Stimulated activated naive CD8-positive, alpha-beta T cell treated with anti-CD3 and anti-CD28 coated beads, Interleukin-15, amount 100 ng/mL, for 72 hours (primary cell): Measurements from ENCODE around the gene STXBP2.
"Not testable (repeated sequence)": the region's sequence is repeated elsewhere in the genome, so short reads cannot be mapped to it uniquely, and the experiment has no call there.

Source experiments
- ATAC-seq: fragments of 150-1000 bp; cut with Tn5 transposase; 2 replicates; pipeline ENCODE4 v1.10.0; 2021; ENCODE audit warnings: mild to moderate bottlenecking, moderate library complexity
- DNase-seq, 2 donors: peaks; one replicate each; pipeline ENCODE4 v3.0.0; 2021 to 2022
- H3K27ac Mint-ChIP-seq, 2 donors: one replicate each; pipeline ENCODE4 v1.8.0; 2022; ENCODE audit warnings: mild to moderate bottlenecking in 2 of 2, mixed read lengths in 2 of 2, moderate library complexity in 2 of 2
- H3K27me3 Mint-ChIP-seq: one replicate; pipeline ENCODE4 v1.8.0; 2022; ENCODE audit warnings: mixed read lengths
- H3K4me1 Mint-ChIP-seq: one replicate; pipeline ENCODE4 v1.8.0; 2022; ENCODE audit warnings: mild to moderate bottlenecking, mixed read lengths
- H3K4me3 Mint-ChIP-seq, 2 donors: one replicate each; pipeline ENCODE4 v1.8.0; 2022; ENCODE audit warnings: mild to moderate bottlenecking in 2 of 2, mixed read lengths in 2 of 2, moderate library complexity in 1 of 2
- H3K9me3 Mint-ChIP-seq, 2 donors: one replicate each; pipeline ENCODE4 v1.8.0; 2022; ENCODE audit warnings: mixed read lengths in 2 of 2

STXBP2 gene

GRCh38 chr19:7639863-7640348, 3.0 kb downstream of the STXBP2 start:
- DNase-seq, result no peak
- peaks cover 57% of the 10 kb centered on the region for H3K4me1 Mint-ChIP-seq
- ATAC-seq, result no peak
- H3K27ac Mint-ChIP-seq, result no peak overlapping the region
- H3K9me3 Mint-ChIP-seq, result peaks cover 6 to 9% of the 10 kb centered on the region in 2 donors
- no peaks in the 10 kb centered on the region for H3K27me3 Mint-ChIP-seq
- H3K4me3 Mint-ChIP-seq, result no peak overlapping the region

- ATAC-seq (no peak), DNase-seq (no peak)
- no peaks in the 10 kb centered on the region for H3K27me3 Mint-ChIP-seq
- H3K27ac Mint-ChIP-seq, result no peak overlapping the region
- no peak overlapping the region for H3K4me3 Mint-ChIP-seq
- peaks cover 6 to 9% of the 10 kb centered on the region in 2 donors for H3K9me3 Mint-ChIP-seq
- peaks cover 48% of the 10 kb centered on the region for H3K4me1 Mint-ChIP-seq
These were observed 3.9 kb downstream of the STXBP2 start for GRCh38 chr19:7640803-7641202.

DNA sequence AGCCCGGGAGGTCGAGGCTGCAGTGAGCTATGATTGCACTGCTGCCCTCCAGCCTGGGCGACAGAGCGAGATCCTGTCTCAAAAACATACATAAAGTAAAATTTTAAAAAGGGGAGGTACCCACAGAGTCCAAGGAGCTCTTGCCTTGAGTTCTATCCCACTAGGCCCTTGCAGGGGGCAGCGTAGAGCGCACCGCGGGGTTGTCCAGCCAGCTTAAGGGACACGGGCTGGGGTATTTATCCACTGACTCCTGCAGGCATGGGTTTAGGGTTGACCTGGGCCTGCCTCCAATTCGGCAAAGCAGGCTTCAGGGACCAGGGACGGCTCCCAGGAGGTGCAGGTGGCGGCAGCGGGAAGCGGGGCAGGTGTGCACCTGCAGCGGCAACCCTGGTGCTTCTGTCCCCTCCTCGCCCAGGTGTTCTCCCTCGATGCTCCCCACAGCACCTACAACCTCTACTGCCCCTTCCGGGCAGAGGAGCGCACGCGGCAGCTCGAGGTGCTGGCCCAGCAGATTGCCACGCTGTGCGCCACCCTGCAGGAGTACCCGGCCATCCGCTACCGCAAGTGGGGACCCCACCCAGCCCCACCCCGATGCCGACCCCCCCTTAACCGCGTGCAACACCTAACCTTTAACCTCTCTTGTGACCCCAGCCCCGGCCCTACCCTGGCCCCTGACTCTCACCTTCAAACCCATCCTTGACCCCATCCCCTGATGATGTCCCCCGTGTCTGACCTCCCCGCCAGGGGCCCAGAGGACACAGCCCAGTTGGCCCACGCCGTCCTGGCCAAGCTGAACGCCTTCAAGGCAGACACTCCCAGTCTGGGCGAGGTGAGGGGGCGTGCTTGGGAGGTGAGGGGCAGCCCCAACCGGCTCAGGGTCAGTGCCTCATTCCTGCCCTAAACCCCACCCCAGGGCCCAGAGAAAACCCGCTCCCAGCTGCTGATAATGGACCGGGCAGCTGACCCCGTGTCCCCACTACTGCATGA, 4.7 kb downstream of the STXBP2 start:
- Mint-ChIP-seq H3K27me3 (no peaks in the 10 kb centered on the region), H3K4me1 (peaks cover 40% of the 10 kb centered on the region), H3K9me3 (peaks cover 6 to 9% of the 10 kb centered on the region in 2 donors), H3K4me3 (no peak overlapping the region), H3K27ac (no peak overlapping the region)
- no peak for ATAC-seq
- no peak for DNase-seq

DNA sequence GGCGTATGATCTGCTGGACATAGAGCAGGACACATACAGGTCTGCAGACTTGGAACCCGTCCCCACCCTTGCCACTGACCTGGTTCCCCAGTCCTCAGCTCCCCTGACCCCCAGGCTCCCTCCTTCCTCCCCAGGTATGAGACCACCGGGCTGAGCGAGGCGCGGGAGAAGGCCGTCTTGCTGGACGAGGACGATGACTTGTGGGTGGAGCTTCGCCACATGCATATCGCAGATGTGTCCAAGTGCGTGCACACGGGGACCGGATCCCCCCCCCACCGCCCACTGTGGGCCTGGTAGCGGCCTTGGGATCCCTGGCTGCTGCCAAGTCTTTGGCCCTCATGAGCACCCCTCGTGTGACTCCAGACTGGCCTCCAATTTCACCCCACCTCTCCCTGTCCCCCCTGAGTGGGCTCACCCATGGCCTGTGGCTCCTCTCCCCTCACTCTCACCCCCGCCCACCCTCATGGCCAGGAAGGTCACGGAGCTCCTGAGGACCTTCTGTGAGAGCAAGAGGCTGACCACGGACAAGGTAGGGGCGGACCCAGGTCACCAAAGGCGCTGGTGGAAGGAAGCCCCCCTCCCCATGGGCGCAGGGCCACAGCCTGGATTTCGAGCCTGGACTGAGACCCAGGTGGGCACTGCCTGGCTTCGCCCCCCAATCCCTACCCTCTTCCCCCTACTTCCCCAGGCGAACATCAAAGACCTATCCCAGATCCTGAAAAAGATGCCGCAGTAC, 5.6 kb downstream of the STXBP2 start:
- no peak for DNase-seq
- H3K4me1 Mint-ChIP-seq, result peaks cover 35% of the 10 kb centered on the region
- no peak overlapping the region for H3K4me3 Mint-ChIP-seq
- peaks cover 6 to 9% of the 10 kb centered on the region in 2 donors for H3K9me3 Mint-ChIP-seq
- no peaks in the 10 kb centered on the region for H3K27me3 Mint-ChIP-seq
- peak overlapping the region in 1 of 2 donors; percentile 59 for H3K27ac Mint-ChIP-seq
- no peak for ATAC-seq

DNA sequence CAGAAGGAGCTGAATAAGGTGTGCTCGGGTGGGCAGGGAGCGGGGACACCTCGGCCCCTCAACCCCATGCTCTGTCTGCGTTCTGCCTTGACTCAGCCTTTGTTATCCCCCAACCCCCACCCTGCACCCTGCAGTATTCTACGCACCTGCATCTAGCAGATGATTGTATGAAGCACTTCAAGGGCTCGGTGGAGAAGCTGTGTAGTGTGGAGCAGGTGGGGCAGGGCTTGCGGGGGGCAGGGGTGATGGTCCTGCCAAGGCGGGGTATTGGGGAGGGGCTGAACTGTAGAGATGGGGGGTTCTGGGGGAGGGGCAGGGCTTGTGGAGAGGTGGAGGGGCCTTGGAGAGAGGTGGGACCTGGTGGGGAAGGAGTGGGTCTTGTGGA, 6.1 kb downstream of the STXBP2 start:
- ATAC-seq (no peak), DNase-seq (no peak)
- Mint-ChIP-seq H3K4me1 (peaks cover 29% of the 10 kb centered on the region), H3K4me3 (no peak overlapping the region), H3K27me3 (no peaks in the 10 kb centered on the region), H3K27ac (no peak overlapping the region), H3K9me3 (peaks cover 6 to 9% of the 10 kb centered on the region in 2 donors)

- H3K9me3 Mint-ChIP-seq, H3K27me3 Mint-ChIP-seq, H3K27ac Mint-ChIP-seq, DNase-seq, H3K4me3 Mint-ChIP-seq, ATAC-seq: not testable (repeated sequence)
- H3K4me1 Mint-ChIP-seq, result peaks cover 21% of the 10 kb centered on the region
These were observed 7.0 kb downstream of the STXBP2 start for GRCh38 chr19:7643629-7644549.

GRCh38 chr19:7644550-7644877, 7.6 kb downstream of the STXBP2 start:
- H3K4me1 Mint-ChIP-seq, result peaks cover 14% of the 10 kb centered on the region
- DNase-seq (no peak), ATAC-seq (no peak)
- H3K27me3 Mint-ChIP-seq, result no peaks in the 10 kb centered on the region
- H3K27ac Mint-ChIP-seq, result no peak overlapping the region
- peaks cover 6 to 9% of the 10 kb centered on the region in 2 donors for H3K9me3 Mint-ChIP-seq
- no peak overlapping the region for H3K4me3 Mint-ChIP-seq

- Mint-ChIP-seq H3K4me3 (no peak overlapping the region), H3K4me1 (peaks cover 8% of the 10 kb centered on the region), H3K9me3 (peaks cover under 1 to 3% of the 10 kb centered on the region in 2 donors), H3K27ac (no peak overlapping the region), H3K27me3 (no peaks in the 10 kb centered on the region)
- ATAC-seq, result no peak
- no peak for DNase-seq
These were observed 8.3 kb downstream of the STXBP2 start for GRCh38 chr19:7645163-7645562.

GRCh38 chr19:7645656-7646425, 8.9 kb downstream of the STXBP2 start:
- H3K9me3 Mint-ChIP-seq, result no peaks in the 10 kb centered on the region
- ATAC-seq, result peak; percentile 24
- H3K27me3 Mint-ChIP-seq, result no peaks in the 10 kb centered on the region
- H3K27ac Mint-ChIP-seq, result peak overlapping the region in 1 of 2 donors; percentile 17
- no peak for DNase-seq
- peaks cover 6% of the 10 kb centered on the region for H3K4me1 Mint-ChIP-seq
- H3K4me3 Mint-ChIP-seq, result no peak overlapping the region

- DNase-seq (no peak), ATAC-seq (no peak)
- H3K4me1 Mint-ChIP-seq, result peaks cover 6% of the 10 kb centered on the region
- H3K4me3 Mint-ChIP-seq, result no peak overlapping the region
- H3K27me3 Mint-ChIP-seq, result no peaks in the 10 kb centered on the region
- H3K27ac Mint-ChIP-seq, result no peak overlapping the region
- no peaks in the 10 kb centered on the region for H3K9me3 Mint-ChIP-seq
These were observed 9.5 kb downstream of the STXBP2 start for GRCh38 chr19:7646426-7646700.

DNA sequence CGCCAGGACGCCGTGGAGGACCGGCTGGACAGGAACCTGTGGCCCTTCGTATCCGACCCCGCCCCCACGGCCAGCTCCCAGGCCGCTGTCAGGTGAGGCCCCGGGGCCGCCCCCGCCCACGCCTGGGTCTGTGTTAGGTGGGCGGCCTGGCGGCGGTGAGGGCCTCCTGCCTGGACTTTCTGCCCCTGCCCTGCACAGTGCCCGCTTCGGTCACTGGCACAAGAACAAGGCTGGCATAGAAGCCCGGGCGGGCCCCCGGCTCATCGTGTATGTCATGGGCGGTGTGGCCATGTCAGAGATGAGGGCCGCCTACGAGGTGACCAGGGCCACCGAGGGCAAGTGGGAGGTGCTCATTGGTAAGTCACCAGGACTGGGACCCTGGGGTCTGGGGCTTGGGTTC, 10.2 kb downstream of the STXBP2 start:
- no peaks in the 10 kb centered on the region for H3K27me3 Mint-ChIP-seq
- no peak overlapping the region for H3K4me3 Mint-ChIP-seq
- no peaks in the 10 kb centered on the region for H3K9me3 Mint-ChIP-seq
- DNase-seq (no peak), ATAC-seq (no peak)
- no peak overlapping the region for H3K27ac Mint-ChIP-seq
- H3K4me1 Mint-ChIP-seq, result peaks cover 8% of the 10 kb centered on the region

DNA sequence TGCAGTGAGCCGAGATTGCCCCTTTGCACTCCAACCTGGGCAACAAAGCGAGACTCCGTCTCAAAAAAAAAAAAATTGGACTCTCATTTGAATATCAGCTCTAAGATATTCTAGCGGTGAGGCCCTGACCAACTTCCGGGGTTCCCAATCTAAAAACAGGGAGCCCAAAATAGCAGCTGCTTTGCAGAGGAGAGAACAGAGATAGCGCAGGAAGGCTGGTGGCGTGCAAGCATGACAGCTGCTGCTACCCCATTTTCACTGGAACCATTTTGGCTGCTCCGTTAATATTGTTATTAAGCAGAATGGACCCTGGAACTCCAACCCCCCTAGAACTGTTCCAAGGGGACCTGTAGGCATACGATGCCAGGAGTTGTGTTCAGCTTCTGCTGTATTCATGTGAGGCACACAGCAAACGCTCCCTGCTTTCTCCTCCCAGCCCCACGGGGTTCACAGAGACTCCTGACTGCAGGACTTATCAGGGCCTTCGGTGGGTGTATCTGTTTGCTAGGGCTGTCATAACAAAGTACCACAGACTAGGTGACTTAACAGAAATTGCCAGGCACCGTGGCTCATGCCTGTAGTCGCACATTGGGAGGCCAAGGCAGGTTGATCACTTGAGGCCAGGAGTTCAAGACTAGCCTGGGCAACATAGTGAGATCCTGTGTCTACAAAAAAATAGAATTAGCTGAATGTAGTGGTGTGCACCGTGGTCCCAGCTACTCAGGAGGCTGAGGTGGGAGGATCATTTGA, 11.5 kb downstream of the STXBP2 start:
- Mint-ChIP-seq H3K4me3 (no peak overlapping the region), H3K27ac (no peak overlapping the region), H3K4me1 (peaks cover 15% of the 10 kb centered on the region), H3K9me3 (no peaks in the 10 kb centered on the region), H3K27me3 (no peaks in the 10 kb centered on the region)
- no peak for DNase-seq
- ATAC-seq, result no peak

GRCh38 chr19:7650148-7650547, 13.2 kb downstream of the STXBP2 start:
- peaks cover 15% of the 10 kb centered on the region for H3K4me1 Mint-ChIP-seq
- no peaks in the 10 kb centered on the region for H3K27me3 Mint-ChIP-seq
- H3K9me3 Mint-ChIP-seq, result no peaks in the 10 kb centered on the region
- H3K4me3 Mint-ChIP-seq, result no peak overlapping the region
- H3K27ac Mint-ChIP-seq, result no peak overlapping the region
- no peak for ATAC-seq
- no peak for DNase-seq

- Mint-ChIP-seq H3K4me1 (peaks cover 34% of the 10 kb centered on the region), H3K4me3 (peak overlapping the region; percentile 81 to 82), H3K27me3 (no peaks in the 10 kb centered on the region), H3K27ac (peak overlapping the region; percentile 95 to 97), H3K9me3 (no peaks in the 10 kb centered on the region)
- ATAC-seq (peak; percentile 92), DNase-seq (peak; percentile 83 to 87)
These were observed 15.2 kb downstream of the STXBP2 start for GRCh38 chr19:7652061-7652641.
